Kasumi-1 (cell line): ENCODE measurements around the gene CCDC188.

Experiments used
- DNase-seq, 2 experiments: peaks; one replicate each; lab custom pipeline; 2025; lab: John Stamatoyannopoulos, UW

CCDC188 gene

GRCh38 chr22:20105456-20106204 lies 45.2 kb downstream of the CCDC188 start:
- no peak for DNase-seq

GRCh38 chr22:20102203-20102780 lies 48.6 kb downstream of the CCDC188 start:
- no peak for DNase-seq

- DNase-seq: no peak
These were observed 49.2 kb downstream of the CCDC188 start for GRCh38 chr22:20101638-20102037.

GRCh38 chr22:20099099-20099711 lies 51.6 kb downstream of the CCDC188 start:
- no peak for DNase-seq
